OCI-LY1 (cell line): ENCODE results near the gene MRPL36.

Experiments
- H2AFZ ChIP-seq: fragments of 200-600 bp; sonication (generic), shearing (Covaris generic); 2 replicates; pipeline ENCODE4 v1.6.0; 2014; ENCODE audit warnings: antibody characterized with exemption, mild to moderate bottlenecking, low read length
- H3F3A ChIP-seq: fragments of 200-600 bp; sonication (generic), shearing (Covaris generic); 2 replicates; pipeline ENCODE4 v1.6.0; 2014; ENCODE audit warnings: mild to moderate bottlenecking, antibody characterized with exemption, low read length, moderate library complexity; ENCODE audit not compliant: insufficient read depth
- H3K27ac ChIP-seq: fragments of 200-600 bp; sonication (generic); 2 replicates; pipeline ENCODE4 v1.5.1; 2014; ENCODE audit warnings: low read length, mixed run types, mild to moderate bottlenecking, low read depth; ENCODE audit not compliant: poor library complexity, severe bottlenecking
- H3K27me3 ChIP-seq: fragments of 200-600 bp; sonication (generic); 2 replicates; pipeline ENCODE4 v1.6.0; 2014; ENCODE audit warnings: antibody characterized with exemption, mild to moderate bottlenecking, low read length, moderate library complexity; ENCODE audit not compliant: insufficient read depth
- H3K36me3 ChIP-seq: fragments of 200-600 bp; sonication (generic); 2 replicates; pipeline ENCODE4 v1.6.1; 2014; ENCODE audit warnings: mild to moderate bottlenecking, antibody characterized with exemption, low read length, moderate library complexity, mixed read lengths; ENCODE audit not compliant: insufficient read depth
- H3K4me1 ChIP-seq: fragments of 200-600 bp; sonication (generic); 2 replicates; pipeline ENCODE4 v1.5.1; 2014; ENCODE audit warnings: mild to moderate bottlenecking, low read length, moderate library complexity; ENCODE audit not compliant: insufficient read depth, severe bottlenecking
- H3K4me2 ChIP-seq: fragments of 200-600 bp; sonication (generic), shearing (Covaris generic); 2 replicates; pipeline ENCODE4 v1.6.1; 2014; ENCODE audit warnings: low read length
- H3K4me3 ChIP-seq: fragments of 200-600 bp; sonication (generic); 2 replicates; pipeline ENCODE4 v1.5.1; 2014; ENCODE audit warnings: low read length, low read depth, mild to moderate bottlenecking, mixed read lengths; ENCODE audit not compliant: poor library complexity, severe bottlenecking
- H3K79me2 ChIP-seq: fragments of 200-600 bp; shearing (Covaris generic); 2 replicates; pipeline ENCODE4 v1.6.1; 2016; ENCODE audit warnings: mixed run types, low read length, mixed read lengths; ENCODE audit not compliant: insufficient read depth
- H3K9ac ChIP-seq: fragments of 200-600 bp; sonication (generic), shearing (Covaris generic); 2 replicates; pipeline ENCODE4 v1.6.1; 2014; ENCODE audit warnings: mild to moderate bottlenecking, low read length, mixed read lengths
- H3K9me2 ChIP-seq: fragments of 200-600 bp; sonication (generic), shearing (Covaris generic); 2 replicates; pipeline ENCODE4 v1.6.1; 2014; ENCODE audit warnings: low read depth, mild to moderate bottlenecking, low read length, mixed read lengths
- H3K9me3 ChIP-seq: fragments of 200-600 bp; shearing (Covaris generic); 2 replicates; pipeline ENCODE4 v1.6.1; 2014; ENCODE audit warnings: low read length, mixed read lengths
- H4K20me1 ChIP-seq: fragments of 200-600 bp; sonication (generic), shearing (Covaris generic); 2 replicates; pipeline ENCODE4 v1.6.0; 2016; ENCODE audit warnings: mild to moderate bottlenecking, low read length; ENCODE audit not compliant: insufficient read depth
- EZH2 ChIP-seq: fragments of 200-600 bp; sonication (generic), shearing (Covaris generic); IDR thresholded peaks from 2 replicates; pipeline ENCODE4 v1.8.0; 2017; ENCODE audit warnings: borderline replicate concordance, mixed run types, mild to moderate bottlenecking, antibody characterized with exemption, low read length, moderate library complexity, mixed read lengths
- TF ChIP-seq, protein P1 (sequence below): fragments of 200-600 bp; sonication (generic), shearing (Covaris generic); IDR thresholded peaks from 2 replicates; pipeline ENCODE4 v1.5.1; 2017; ENCODE audit warnings: mild to moderate bottlenecking, antibody characterized with exemption, low read length, moderate library complexity, mixed read lengths

MRPL36 gene

DNA sequence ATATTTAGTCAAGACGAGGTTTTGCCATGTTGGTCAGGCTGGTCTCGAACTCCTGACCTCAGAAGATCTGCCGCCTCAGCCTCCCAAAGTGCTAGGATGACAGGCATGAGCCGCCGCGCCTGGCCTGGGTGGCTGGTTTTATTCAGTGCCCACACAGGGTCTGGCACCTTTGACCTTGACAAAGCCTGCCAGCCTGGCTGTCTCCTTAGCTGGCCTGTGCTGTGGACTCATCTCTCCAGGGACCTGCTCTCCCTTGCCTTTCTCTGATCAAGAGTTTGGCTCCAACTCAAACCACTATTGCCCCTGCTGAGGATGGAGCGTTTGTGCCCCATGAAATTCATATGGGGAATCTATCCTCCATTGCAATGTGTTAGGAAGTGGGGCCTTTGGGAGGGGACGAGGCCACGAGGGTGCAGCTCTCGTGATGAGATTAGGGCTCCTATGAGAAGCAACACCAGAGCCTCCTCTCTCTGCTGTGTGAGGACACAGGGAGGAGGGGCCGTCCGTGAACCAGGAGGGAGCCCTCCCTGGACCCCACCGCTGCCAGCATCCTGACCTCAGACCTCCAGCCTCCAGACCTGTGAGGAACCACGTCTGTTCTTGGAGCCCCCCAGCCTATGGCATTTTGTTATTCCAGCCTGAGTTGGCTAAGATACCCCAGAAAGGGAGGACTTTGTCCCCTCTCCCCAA, 45.0 kb downstream of the MRPL36 start:
- Histone ChIP-seq H2AFZ (no peak overlapping the region), H3K4me3 (no peak overlapping the region), H3F3A (no peaks in the 10 kb centered on the region), H3K9ac (no peak overlapping the region), H3K36me3 (no peaks in the 10 kb centered on the region), H3K9me3 (0 out of 2 replicates have a peak, but pooled peaks cover 3% of the 10 kb centered on the region), H3K27ac (no peak overlapping the region), H3K9me2 (no peaks in the 10 kb centered on the region), H3K79me2 (no peaks in the 10 kb centered on the region), H3K27me3 (peaks cover 8% of the 10 kb centered on the region; the same call in 1 of the 2 replicates), H3K4me2 (no peak overlapping the region), H4K20me1 (no peaks in the 10 kb centered on the region), H3K4me1 (peaks cover 6% of the 10 kb centered on the region)
- TF ChIP-seq, protein P1, sequence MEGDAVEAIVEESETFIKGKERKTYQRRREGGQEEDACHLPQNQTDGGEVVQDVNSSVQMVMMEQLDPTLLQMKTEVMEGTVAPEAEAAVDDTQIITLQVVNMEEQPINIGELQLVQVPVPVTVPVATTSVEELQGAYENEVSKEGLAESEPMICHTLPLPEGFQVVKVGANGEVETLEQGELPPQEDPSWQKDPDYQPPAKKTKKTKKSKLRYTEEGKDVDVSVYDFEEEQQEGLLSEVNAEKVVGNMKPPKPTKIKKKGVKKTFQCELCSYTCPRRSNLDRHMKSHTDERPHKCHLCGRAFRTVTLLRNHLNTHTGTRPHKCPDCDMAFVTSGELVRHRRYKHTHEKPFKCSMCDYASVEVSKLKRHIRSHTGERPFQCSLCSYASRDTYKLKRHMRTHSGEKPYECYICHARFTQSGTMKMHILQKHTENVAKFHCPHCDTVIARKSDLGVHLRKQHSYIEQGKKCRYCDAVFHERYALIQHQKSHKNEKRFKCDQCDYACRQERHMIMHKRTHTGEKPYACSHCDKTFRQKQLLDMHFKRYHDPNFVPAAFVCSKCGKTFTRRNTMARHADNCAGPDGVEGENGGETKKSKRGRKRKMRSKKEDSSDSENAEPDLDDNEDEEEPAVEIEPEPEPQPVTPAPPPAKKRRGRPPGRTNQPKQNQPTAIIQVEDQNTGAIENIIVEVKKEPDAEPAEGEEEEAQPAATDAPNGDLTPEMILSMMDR = no peak
- TF ChIP-seq EZH2 = no peak

DNA sequence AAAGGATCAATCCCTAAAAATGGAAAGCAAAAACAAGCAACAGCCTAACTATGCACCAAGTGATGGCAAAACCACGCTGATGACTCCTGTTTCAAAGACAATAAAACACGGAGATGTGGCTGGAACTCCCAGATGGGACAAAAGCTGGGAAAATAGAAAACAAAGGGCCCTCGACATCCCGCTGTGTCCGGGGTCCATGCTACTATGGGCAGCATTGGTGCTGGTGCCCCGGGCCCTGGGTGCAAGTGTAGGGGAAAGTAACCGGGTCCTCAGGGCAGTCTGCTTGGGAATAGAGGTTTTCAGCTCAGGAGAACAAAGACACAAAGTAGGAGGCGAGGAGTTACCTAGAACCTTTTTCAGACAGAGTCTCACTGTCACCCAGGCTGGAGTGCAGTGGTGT, 46.1 kb downstream of the MRPL36 start:
- H2AFZ ChIP-seq = no peak overlapping the region
- H3K9ac ChIP-seq = no peak overlapping the region

DNA sequence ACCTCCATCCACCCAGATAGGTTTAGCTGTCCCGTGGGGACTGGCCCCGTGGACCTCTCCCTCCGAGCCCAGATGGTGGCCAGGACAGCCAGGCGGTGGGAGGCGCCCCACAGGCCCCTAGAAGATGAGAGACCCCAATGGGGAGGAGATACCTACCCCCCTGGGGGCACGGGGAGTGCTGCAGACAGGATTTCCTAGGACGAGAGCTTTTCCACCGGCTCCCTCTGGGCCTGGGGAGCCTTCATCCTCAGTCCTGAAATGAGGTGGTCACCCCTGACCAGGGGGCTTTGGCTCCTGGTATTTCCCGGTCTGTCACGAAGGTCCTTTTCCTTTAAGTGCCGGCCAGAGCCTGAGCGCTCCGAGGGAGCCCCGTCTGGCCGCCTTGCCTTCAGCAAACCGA, 46.8 kb downstream of the MRPL36 start:
- Histone ChIP-seq H3K9me2 (no peaks in the 10 kb centered on the region), H3K4me2 (no peak overlapping the region), H2AFZ (no peak overlapping the region), H3K4me1 (peaks cover 6% of the 10 kb centered on the region), H4K20me1 (no peaks in the 10 kb centered on the region), H3K9ac (no peak overlapping the region), H3K4me3 (no peak overlapping the region), H3K9me3 (no peaks in the 10 kb centered on the region), H3K36me3 (no peaks in the 10 kb centered on the region), H3K27ac (no peak overlapping the region), H3F3A (no peaks in the 10 kb centered on the region), H3K79me2 (no peaks in the 10 kb centered on the region), H3K27me3 (no peaks in the 10 kb centered on the region)
- no peak for TF ChIP-seq EZH2
- TF ChIP-seq, protein P1 = no peak

More for the DNA sequence above, 46.1 kb downstream of the MRPL36 start:
- Histone ChIP-seq H3K9me2 (no peaks in the 10 kb centered on the region), H3K27ac (no peak overlapping the region), H3K4me2 (no peak overlapping the region), H3K36me3 (no peaks in the 10 kb centered on the region), H3K79me2 (no peaks in the 10 kb centered on the region), H3K4me3 (no peak overlapping the region), H3K4me1 (peaks cover 6% of the 10 kb centered on the region), H3F3A (no peaks in the 10 kb centered on the region), H3K9me3 (0 out of 2 replicates have a peak, but pooled peaks cover 3% of the 10 kb centered on the region), H4K20me1 (no peaks in the 10 kb centered on the region), H3K27me3 (peaks cover 1% of the 10 kb centered on the region; the same call in 1 of the 2 replicates)
- TF ChIP-seq, protein P1 = no peak
- no peak for TF ChIP-seq EZH2
